HG03159 (cell line): ENCODE results near the gene MAGEA11.
A peak's percentile ranks its signal among the peaks of the same experiment; 100 is the strongest.
"Not testable (repeated sequence)": the region's sequence is repeated elsewhere in the genome, so short reads cannot be mapped to it uniquely, and the experiment has no call there.

ENCODE experiments used
- ATAC-seq: cut with Tn5 transposase; IDR thresholded peaks from one replicate; pipeline ENCODE4 v1.9.1; 2021; ENCODE audit warnings: mild to moderate bottlenecking, moderate library complexity; ENCODE audit not compliant: unreplicated experiment

The MAGEA11 gene, protein sequence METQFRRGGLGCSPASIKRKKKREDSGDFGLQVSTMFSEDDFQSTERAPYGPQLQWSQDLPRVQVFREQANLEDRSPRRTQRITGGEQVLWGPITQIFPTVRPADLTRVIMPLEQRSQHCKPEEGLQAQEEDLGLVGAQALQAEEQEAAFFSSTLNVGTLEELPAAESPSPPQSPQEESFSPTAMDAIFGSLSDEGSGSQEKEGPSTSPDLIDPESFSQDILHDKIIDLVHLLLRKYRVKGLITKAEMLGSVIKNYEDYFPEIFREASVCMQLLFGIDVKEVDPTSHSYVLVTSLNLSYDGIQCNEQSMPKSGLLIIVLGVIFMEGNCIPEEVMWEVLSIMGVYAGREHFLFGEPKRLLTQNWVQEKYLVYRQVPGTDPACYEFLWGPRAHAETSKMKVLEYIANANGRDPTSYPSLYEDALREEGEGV

DNA sequence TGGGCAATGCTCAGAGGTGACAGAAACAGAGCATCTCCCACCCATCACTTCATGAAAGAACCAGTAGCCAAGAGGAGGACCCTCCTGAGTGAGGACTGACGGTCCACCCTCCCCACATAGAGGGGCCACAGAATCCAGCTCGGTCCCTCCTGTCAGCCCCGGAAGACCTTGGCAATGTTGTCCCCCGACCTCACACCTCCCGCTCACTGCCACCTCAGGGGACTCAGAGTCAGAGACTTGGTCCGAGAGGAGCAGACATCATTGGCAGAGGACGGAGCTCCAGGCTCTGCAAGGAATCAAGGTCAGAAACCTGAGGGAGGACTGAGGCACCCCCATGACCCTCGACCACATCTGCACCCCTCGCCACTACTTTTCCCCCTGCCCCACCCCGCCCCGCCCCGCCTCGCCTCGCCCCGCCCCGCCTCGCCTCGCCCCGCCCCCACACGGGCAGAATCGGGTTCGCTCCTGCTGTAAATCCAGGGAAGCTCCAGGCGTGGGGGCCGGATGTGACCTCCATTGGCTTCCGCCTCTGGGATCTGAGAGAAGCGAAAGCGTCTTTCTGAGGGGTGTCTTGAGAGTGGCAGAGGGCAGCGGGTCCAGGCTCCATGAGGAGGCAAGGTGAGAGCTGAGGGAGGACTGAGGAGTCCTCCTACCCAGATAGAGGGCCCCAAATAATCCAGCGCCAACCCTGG, at the start of gene MAGEA11:
Gene MAGEA11 (plus strand): TSS at position 516 of the 692 bp plus-strand sequence. CDS start 1,100 bp downstream, outside the sequence.
- ATAC-seq: no peak

DNA sequence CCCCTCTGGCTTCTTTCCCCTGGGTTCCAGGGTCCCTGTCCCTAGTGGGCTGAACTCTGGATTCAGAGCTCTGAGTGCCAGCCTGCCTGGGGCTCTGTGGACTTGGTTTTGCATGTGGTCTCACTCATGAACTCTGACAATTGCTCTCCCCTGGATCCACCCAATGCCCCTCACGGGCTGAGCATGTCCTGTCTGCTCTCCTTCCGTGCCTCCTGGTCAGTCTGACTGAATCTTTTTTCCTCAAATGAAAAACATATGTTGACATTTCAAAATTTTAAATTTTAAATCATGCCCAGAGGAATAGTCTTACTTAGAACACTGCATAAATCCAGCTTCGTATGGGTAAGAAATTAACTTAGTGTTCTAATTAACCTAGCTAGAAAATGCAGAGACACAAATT, 36.8 kb upstream of the MAGEA11 start:
- ATAC-seq: not testable (repeated sequence)

DNA sequence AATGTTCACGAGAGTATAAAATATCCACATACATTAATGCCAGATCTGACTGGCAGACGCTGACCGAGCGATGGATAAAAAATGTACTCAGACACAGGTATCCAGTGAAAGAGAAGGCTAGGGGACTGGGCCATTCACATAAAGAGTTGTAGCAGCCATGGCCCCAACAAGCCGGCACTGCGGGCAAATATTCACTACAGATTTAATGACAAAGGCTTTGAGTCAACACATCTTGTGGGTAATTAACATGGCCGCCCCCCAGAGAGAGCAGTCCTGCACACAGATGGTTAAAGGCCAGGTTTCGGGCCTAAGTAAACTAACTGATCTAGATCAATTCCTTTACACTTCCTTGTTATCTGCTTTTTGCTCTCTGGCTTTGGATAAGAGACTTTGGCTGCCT, 36.3 kb upstream of the MAGEA11 start:
- not testable (repeated sequence) for ATAC-seq

DNA sequence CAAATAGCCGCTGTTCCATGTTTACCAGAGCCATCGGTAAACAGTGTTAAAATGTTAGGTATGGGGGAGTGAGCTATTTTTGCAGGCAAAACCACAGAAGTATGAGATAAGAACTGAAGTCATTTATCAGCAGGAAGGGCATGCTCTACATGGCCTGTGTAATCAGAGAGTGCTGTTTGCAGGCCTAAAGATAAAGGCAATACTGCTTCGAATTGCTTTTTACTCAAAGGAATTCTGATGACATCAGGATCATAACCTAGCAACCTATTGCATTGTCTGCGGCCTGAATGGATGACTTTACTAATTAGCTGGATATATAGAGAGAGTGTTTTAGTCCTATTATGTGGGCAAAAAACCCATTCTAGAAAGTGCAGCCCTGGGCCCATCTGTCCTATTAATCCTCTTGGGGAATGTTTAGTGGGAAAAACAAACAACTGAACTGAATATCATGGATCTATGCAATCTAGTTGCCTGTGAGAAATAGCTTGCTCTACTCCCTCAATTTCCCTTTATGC, 32.6 kb upstream of the MAGEA11 start:
- not testable (repeated sequence) for ATAC-seq

DNA sequence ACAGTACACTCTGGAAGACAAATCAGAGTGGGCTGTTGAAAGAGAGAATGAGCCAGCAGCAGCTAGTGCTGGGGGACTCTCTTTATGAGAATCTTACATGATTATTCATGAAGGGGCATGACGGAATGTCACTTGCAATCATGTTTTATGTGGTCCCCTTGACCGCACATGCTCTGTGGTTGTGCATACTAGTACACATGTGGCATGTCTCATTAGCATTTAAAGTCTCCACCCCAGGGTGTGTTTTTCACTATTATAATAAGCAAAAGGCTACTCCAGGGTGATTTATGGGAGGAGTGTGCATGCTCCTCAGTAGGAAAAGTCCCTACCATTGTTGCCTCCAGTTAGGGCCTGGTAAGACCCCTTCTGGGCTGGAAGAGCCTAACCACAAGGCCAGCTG, 30.7 kb upstream of the MAGEA11 start:
- no peak for ATAC-seq

DNA sequence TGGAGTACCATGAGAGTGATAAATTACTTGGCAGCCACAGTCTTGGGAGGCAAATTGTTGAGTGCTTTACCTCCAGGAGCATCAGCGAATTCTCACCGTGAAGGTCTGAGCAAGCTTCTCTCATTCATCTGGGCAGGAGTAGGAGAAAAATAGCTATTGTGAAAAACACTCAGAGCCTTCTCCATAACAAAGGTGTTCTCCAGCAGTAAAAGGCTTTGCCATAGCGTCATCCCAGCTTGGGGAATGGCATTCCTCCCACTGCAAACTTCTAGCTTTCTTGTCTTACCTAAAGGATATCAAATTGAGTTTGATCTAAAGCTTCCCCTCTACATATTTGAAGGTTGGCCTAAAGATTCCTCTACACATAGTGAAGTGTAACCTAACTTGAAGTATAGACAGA, 29.8 kb upstream of the MAGEA11 start:
- ATAC-seq: no peak

DNA sequence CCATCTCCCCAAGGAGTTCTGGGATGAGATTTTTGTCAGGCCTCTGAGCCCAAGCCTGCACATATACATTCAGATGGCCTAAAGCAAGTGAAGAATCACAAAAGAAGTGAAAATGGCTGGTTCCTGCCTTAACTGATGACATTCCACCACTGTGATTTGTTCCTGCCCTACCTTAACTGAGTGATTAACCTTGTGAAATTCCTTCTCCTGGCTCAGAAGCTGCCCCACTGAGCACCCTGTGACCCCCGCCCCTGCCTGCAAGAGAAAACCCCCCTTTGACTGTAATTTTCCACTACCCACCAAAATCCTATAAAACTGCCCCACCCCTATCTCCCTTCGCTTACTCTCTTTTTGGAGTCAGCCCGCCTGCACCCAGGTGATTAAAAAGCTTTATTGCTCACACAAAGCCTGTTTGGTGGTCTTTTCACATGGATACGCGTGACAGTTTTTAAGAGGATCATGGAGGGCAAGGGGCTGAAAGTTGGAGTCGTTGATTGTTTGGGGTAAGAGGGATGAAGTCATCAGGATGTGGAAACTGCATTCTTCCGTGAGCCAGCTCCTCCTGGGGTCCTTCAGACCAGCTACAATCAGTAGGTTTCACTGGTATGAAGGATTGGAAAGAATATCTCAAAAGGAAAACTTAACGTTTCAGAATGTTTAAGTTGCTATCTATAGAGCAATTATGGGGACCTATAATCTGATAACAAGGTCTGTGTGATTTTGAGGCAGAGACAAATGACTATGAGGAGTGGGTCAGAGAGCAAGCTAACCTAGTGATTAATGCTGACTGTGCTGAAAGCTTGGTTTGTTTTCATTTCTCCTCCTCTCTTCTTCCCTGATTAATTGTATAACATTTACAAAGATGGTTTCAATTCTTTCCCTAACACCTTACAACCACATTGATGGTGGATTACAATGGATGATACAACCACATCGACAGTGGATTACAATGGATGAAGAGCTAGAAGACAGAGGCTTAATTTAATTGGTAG, 28.6 kb upstream of the MAGEA11 start:
- no peak for ATAC-seq

DNA sequence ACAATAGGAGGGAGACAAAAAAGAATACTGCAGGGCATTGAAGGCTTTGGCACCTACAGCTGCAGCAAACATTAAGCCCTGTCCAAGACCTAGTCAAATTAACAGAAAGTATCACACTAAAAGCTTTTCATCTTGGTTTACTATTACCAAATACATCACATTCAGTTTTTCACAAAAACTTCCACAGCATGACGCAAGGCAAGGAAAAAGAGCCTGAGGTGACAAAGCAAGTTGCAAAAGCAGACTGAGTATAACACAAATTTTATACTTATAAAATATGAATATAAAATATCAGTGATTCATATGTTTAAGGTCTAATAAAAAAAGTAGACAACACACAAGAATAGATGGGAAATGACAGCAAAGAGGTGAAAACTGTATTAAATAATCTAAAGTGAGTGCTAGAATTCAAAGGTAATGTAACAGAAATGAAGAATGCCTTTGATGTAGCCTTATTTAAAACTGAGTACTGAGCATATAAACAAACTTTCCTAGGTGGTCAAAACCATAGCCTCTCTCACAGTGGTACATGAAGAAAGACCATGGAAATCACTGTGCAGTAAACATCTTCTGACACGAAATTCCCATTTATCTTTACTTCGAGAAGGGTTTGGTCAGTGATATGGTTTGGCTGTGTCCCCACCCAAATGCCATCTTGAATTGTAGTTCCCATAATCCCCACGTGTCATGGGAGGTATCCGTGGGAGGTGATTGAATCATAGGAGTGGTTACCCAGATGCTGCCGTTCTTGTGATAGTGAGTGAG, 27.7 kb upstream of the MAGEA11 start:
- ATAC-seq: no peak

DNA sequence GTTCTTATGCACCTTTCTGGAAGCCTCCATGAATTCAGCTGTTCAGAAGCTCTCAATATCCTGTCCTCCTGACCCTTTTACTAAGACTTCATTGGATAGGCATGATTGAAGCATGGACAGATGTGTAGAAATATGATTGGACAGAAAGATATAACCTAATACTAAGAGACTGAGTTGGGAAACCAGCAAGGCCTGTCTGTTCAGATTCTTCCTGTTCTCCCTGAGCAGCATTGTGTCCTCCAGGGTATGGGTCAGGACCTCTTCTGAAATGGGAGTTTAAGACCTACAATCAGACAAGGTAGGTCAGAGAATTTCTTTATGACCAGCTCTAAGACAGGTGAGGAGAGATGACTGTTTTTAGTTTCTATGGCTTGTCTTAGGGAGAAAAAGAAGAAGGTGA, 23.9 kb upstream of the MAGEA11 start:
- no peak for ATAC-seq

DNA sequence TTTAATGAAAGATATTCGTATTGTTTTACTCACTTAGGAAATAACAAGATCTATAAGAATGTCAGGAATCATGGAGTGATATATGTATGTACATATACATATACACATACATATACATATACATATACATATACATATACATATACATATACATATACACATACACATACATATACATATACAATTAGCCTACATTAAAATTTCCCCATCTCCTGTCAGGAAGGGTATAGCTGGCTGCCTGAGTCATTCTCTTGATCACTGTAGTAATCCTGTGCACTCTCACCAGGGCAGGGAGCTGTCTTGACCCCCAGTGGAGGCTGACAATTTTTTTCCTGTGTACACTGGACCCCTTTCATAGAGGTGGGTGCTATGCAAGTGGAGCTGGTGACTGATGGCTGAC, 23.3 kb upstream of the MAGEA11 start:
- ATAC-seq: no peak

DNA sequence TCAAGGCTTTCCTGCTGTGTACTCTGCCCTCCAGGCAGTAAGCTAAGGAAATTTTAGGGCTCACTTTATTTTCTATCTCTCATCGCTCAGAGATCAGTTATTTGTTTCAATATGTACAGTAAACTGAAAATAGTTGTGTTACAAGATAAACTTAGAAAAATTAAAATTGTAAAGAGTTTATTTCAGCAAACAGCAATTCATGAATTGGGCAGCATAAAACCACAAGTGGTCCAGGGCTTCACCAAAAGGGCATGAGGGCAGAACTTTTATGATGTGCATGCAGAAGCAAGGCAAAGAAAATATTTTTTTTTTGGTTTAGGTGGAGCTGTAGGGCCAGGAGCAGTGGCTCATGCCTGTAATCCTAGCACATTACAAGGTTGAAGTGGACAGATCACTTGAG, 20.1 kb upstream of the MAGEA11 start:
- ATAC-seq: no peak

DNA sequence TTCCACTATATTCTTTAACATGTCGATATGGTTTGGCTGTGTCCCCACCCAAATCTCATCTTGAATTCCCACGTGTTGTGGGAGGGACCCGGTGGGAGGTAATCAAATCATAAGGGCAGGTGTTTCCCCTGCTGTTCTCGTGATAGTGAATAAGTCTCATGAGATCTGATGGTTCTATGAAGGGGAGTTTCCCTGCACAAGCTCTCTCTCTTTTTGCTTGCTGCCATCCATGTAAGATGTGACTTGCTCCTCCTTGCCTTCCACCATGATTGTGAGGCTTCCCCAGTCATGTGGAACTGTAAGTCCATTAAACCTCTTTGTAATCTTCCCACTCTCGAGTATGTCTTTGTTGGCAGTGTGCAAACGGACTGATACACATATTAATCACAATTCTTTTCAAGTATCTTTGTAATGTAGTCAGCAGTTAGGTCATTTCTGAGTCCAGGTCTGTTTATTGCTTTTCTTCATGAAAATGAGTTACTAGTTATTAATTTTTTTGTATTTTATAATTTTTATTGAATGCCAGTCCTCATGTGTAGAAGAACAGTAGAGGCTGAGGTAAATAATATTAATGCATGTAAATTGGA, 19.1 kb upstream of the MAGEA11 start:
- ATAC-seq: not testable (repeated sequence)

DNA sequence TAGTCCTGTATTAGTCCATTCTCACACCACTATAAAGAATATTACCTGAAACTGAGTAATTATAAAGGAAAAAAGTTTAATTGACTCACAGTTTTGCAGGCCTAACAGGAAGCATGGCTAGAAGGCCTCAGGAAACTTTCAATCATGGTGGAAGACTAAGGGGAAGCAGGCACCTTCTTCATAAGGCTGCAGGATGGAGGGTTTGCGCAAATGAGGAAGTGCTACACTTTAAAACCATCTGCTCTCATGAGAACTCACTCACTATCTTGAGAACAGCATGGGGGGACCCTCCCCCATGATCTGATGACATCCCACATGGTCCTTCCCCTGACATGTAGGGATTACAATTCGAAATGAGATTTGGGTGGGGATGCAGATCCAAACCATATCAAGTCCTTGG, 12.1 kb upstream of the MAGEA11 start:
- no peak for ATAC-seq

DNA sequence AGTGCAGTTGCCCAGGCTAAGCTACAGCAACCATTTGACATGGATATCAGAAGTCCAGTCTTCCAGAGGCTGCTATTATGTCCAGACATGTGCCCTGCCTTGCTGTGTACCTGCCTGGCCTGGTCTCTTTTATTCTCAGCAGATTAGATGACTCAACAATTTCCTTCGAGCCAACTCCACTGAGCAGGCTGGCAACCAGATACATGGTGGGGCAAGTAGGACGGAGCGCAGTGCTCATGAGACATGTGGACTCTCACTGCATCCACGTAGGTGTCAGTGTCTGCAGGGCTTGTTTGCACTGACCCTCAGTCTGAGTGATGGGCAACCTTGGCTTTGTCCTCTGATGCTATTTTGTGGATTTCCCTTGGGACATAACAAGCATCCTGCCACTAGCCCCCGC, 7.2 kb upstream of the MAGEA11 start:
- ATAC-seq: no peak

DNA sequence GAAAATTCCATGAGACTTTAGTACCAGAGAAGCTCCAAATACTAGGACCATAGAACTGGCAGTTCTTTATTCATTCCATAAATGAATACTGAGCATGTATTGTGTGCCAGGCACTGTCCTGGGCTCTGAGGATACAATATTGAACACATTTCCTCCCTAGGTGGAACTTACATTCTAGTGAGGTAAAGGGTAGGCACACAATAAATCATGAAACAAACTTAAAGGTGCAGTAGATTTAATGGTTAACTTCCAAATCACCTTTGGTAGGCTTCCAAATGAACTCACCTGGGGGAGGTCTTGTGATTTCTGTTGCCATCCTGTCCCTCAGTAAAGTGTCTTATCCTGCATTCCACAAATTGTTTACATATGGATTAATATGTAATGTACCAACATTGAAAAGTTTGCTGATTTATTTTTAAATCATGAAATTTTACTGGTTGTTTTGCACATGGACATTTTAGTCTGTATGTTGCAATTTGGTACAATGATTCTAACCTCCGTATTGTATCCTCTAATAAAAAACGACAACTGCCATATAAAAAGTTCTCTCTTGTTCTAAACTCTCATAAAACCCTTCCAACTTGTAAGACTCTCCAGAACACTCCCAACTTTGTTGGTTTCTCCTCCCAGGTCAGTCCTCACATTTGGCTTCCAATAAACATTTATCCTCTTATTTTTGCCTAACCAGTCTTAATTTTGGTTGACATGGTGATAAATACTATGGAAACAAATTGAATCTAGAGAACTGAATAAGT, 4.5 kb upstream of the MAGEA11 start:
- no peak for ATAC-seq

DNA sequence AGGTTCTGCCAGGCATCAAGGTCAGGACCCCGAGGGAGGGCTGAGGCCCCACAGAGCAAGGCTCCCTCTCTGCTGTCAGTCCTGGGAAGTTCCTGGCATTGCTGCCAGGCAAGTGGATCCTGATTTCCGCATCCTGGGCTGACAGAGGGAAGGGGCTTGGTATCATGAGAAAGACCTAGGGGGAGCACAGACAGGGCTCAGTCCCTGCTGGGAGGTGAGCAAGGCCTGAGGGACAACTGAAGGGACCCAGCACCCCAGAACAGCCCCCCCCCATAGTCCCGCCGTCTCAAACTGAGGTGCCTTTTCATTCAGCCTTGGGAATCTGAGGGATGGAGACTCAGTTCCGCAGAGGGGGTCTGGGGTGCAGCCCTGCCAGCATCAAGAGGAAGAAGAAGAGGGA, 971 bp downstream of the MAGEA11 start:
- ATAC-seq: no peak

DNA sequence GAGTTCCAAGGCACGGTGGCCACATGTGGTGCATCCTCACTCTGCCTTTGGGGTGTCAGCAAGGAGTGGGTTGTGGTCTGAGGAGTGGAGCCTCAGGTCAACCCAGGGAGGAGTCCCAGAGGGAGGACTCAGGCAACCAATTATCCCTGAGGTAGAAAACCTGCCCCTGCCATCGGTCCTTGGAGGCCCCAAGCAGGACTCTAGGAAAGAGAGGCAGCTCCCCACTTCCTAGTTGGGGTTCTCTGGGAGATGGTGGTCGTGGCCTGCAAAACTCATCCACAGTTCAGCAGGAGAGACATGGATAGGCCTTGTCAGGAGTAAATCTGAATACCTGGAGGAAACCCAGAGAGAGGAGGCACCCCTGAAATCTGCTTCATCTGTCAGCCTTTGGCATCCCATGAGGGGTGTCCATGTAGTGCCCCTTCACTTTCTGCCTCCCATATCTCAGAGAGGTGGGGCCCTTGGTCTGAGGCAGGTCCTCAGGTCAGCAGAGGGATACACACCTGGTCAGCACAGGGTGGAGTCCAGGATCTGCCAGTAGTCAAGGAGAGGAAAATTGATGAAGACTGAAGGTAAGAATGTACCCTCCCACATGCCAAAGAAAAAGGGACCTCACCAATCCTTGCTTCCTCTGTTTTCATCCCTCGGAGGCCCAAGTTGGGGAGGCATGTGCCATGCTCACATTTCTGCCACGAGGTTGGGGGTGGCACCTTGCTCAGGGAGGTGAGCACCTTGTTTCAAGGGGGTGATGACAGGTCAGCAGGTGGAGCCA, 1.6 kb downstream of the MAGEA11 start:
- no peak for ATAC-seq

DNA sequence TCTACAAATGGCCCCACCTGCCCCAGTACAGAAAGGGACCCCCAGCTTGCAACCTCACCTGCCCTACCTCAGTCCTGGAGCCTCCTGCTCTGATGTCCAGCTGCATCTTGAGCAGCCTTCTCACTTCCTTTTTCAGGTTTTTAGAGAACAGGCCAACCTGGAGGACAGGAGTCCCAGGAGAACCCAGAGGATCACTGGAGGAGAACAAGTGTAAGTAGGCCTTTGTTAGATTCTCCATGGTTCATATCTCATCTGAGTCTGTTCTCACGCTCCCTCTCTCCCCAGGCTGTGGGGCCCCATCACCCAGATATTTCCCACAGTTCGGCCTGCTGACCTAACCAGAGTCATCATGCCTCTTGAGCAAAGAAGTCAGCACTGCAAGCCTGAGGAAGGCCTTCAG, 3.6 kb downstream of the MAGEA11 start:
- ATAC-seq: peak; percentile 56
